Posterior cingulate gyrus (tissue), 11 donors: ENCODE measurements around the gene CUX1.
"Not testable (repeated sequence)": the region's sequence is repeated elsewhere in the genome, so short reads cannot be mapped to it uniquely, and the experiment has no call there.

Source experiments
- DNase-seq, 10 donors: peaks; one replicate each; pipeline versions ENCODE4 v3.0.0 to v3.0.0-alpha.2; 2020 to 2021; ENCODE audit warnings: mixed read lengths in 3 of 10
- intact Hi-C: fragments of 100-400 bp; cut with DNase I; formaldehyde crosslinking; loops from one replicate; pipeline ENCODE4 v1.15.1; 2023

Gene CUX1

GRCh38 chr7:101817471-101818286, at the start of gene CUX1:
TSS of gene CUX1 (plus strand) at chr7:101817626. CDS start at chr7:101817640, 14 bp downstream.
- DNase-seq = peak in 1 of 10 donors; percentile 64
- intact Hi-C loops = loop anchor here (2.0 kb wide), 1 partner anchor 419 kb away; no protein-coding TSS in a partner anchor

- DNase-seq = no peak
- intact Hi-C loops = no loop called here
Observed at GRCh38 chr7:101768280-101768679, 49.1 kb upstream of the CUX1 start.

- no peak for DNase-seq
- intact Hi-C loops = no loop called here
Observed at GRCh38 chr7:101770466-101770865, 47.0 kb upstream of the CUX1 start.

GRCh38 chr7:101772508-101773211, 44.8 kb upstream of the CUX1 start:
- intact Hi-C loops = no loop called here
- DNase-seq = no peak

GRCh38 chr7:101775181-101775580, 42.2 kb upstream of the CUX1 start:
- DNase-seq = no peak
- intact Hi-C loops = no loop called here

- intact Hi-C loops = no loop called here
- peak in 5 of 10 donors; percentile 10 to 87 (median 76) for DNase-seq
Observed at GRCh38 chr7:101778026-101778580, 39.3 kb upstream of the CUX1 start.

- intact Hi-C loops = no loop called here
- no peak for DNase-seq
Observed at GRCh38 chr7:101779267-101779666, 38.2 kb upstream of the CUX1 start.

GRCh38 chr7:101780281-101780680, 37.1 kb upstream of the CUX1 start:
- intact Hi-C loops = no loop called here
- DNase-seq = no peak

- intact Hi-C loops = no loop called here
- DNase-seq = no peak
Observed at GRCh38 chr7:101781439-101781838, 36.0 kb upstream of the CUX1 start.

- no peak for DNase-seq
- intact Hi-C loops = no loop called here
Observed at GRCh38 chr7:101782476-101782875, 35.0 kb upstream of the CUX1 start.

- no peak for DNase-seq
- intact Hi-C loops = no loop called here
Observed at GRCh38 chr7:101782896-101783295, 34.5 kb upstream of the CUX1 start.

GRCh38 chr7:101783381-101784181, 33.8 kb upstream of the CUX1 start:
- DNase-seq = no peak
- intact Hi-C loops = no loop called here

- intact Hi-C loops = no loop called here
- DNase-seq = peak in 3 of 10 donors; percentile 9 to 37 (median 12)
Observed at GRCh38 chr7:101784292-101785127, 32.9 kb upstream of the CUX1 start.

GRCh38 chr7:101787864-101788263, 29.6 kb upstream of the CUX1 start:
- intact Hi-C loops = no loop called here
- peak in 1 of 10 donors; percentile 14 for DNase-seq

- intact Hi-C loops = no loop called here
- peak in 1 of 10 donors; percentile 2 for DNase-seq
Observed at GRCh38 chr7:101788517-101788916, 28.9 kb upstream of the CUX1 start.

- peak in 2 of 10 donors; percentile 22 to 53 for DNase-seq
- intact Hi-C loops = no loop called here
Observed at GRCh38 chr7:101790566-101791293, 26.7 kb upstream of the CUX1 start.

- intact Hi-C loops = no loop called here
- DNase-seq = peak in 2 of 10 donors; percentile 13 to 38
Observed at GRCh38 chr7:101792051-101792681, 25.3 kb upstream of the CUX1 start.

- peak in 1 of 10 donors; percentile 2 for DNase-seq
- intact Hi-C loops = not testable (repeated sequence)
Observed at GRCh38 chr7:101792682-101793071, 24.7 kb upstream of the CUX1 start.
